GM10266 (cell line): ENCODE measurements around the gene PDE6B.

Experiments
- DNase-seq: peaks from one replicate; pipeline ENCODE4 v3.0.0; 2012; ENCODE audit errors: extremely low spot score
- CTCF ChIP-seq: IDR thresholded peaks from 2 replicates; pipeline ENCODE4 v1.5.1; 2012; ENCODE audit warnings: mild to moderate bottlenecking, low read depth; ENCODE audit not compliant: control insufficient read depth, insufficient read depth; ENCODE audit errors: missing control alignments

The PDE6B gene

GRCh38 chr4:680091-680490 is 54.7 kb downstream of the PDE6B start:
- DNase-seq: no peak
- no peak for TF ChIP-seq CTCF

- TF ChIP-seq CTCF: no peak
- DNase-seq: peak; percentile 76
These were observed 55.2 kb downstream of the PDE6B start for GRCh38 chr4:680551-680927.

GRCh38 chr4:680928-681645 is 55.7 kb downstream of the PDE6B start:
- TF ChIP-seq CTCF: no peak
- peak; percentile 87 for DNase-seq

GRCh38 chr4:681736-682451 is 56.5 kb downstream of the PDE6B start:
- no peak for DNase-seq
- no peak for TF ChIP-seq CTCF

- DNase-seq: no peak
- TF ChIP-seq CTCF: no peak
These were observed 57.3 kb downstream of the PDE6B start for GRCh38 chr4:682490-683172.

- no peak for TF ChIP-seq CTCF
- no peak for DNase-seq
These were observed 58.0 kb downstream of the PDE6B start for GRCh38 chr4:683247-683897.
